Natural killer cell (primary cell): Measurements from ENCODE around the gene LMAN1L. TPM values are rescaled to one million over a fixed set of nuclear protein-coding genes. Genes with fewer than 3 reads are reported as not detected.

Source experiments
- ATAC-seq, 3 donors: fragments of 150-1000 bp in 2 of 3; fragments of 200-7000 bp in 1 of 3; cut with Tn5 transposase; 1 replicate in 1 of 3; 2 replicates in 2 of 3; pipeline ENCODE4 v1.10.0; 2021; ENCODE audit warnings: mild to moderate bottlenecking in 2 of 3, moderate library complexity in 2 of 3
- DNase-seq, 2 donors: peaks; one replicate each; pipeline versions ENCODE4 v3.0.0 to v3.0.0-alpha.2; 2013 to 2021; ENCODE audit warnings: mixed read lengths in 1 of 2
- H3K27ac ChIP-seq: one replicate; pipeline ENCODE4 v1.5.1; 2013; ENCODE audit warnings: mild to moderate bottlenecking, low read length
- H3K27me3 ChIP-seq: one replicate; pipeline ENCODE4 v1.6.1; 2013; ENCODE audit warnings: low read length; ENCODE audit not compliant: control insufficient read depth, insufficient read depth
- H3K36me3 ChIP-seq: one replicate; pipeline ENCODE4 v1.6.1; 2013; ENCODE audit warnings: low read length; ENCODE audit not compliant: control insufficient read depth, insufficient read depth
- H3K4me1 ChIP-seq: one replicate; pipeline ENCODE4 v1.6.1; 2013; ENCODE audit warnings: low read length; ENCODE audit not compliant: control insufficient read depth, insufficient read depth
- H3K4me3 ChIP-seq: one replicate; pipeline ENCODE4 v1.5.1; 2013; ENCODE audit warnings: low read length
- H3K9me3 ChIP-seq: one replicate; pipeline ENCODE4 v1.6.1; 2013; ENCODE audit warnings: low read length; ENCODE audit not compliant: control insufficient read depth, insufficient read depth
- H3K27ac Mint-ChIP-seq, 2 donors: one replicate each; pipeline ENCODE4 v1.8.0; 2022; ENCODE audit warnings: mild to moderate bottlenecking in 2 of 2, mixed read lengths in 2 of 2, moderate library complexity in 1 of 2
- H3K27me3 Mint-ChIP-seq, 2 donors: one replicate each; pipeline ENCODE4 v1.8.0; 2022; ENCODE audit warnings: low read depth in 2 of 2, mixed read lengths in 2 of 2
- H3K36me3 Mint-ChIP-seq: one replicate; pipeline ENCODE4 v1.8.0; 2022; ENCODE audit warnings: mixed read lengths
- H3K4me1 Mint-ChIP-seq, 2 donors: one replicate each; pipeline ENCODE4 v1.8.0; 2022; ENCODE audit warnings: mixed read lengths in 2 of 2
- H3K4me3 Mint-ChIP-seq: one replicate; pipeline ENCODE4 v1.8.0; 2022; ENCODE audit warnings: mild to moderate bottlenecking, moderate library complexity, mixed read lengths
- H3K9me3 Mint-ChIP-seq, 2 donors: one replicate each; pipeline ENCODE4 v1.8.0; 2022; ENCODE audit warnings: mixed read lengths in 2 of 2
- CTCF ChIP-seq: fragments of 200-600 bp; IDR thresholded peaks from one replicate; pipeline ENCODE4 v1.8.0; 2022; ENCODE audit warnings: antibody characterized with exemption
- WGBS: methylation state at CpG from one replicate; pipeline ENCODE4 v1.1.7; 2013; ENCODE audit warnings: missing lambda C conversion rate; ENCODE audit not compliant: insufficient coverage; 5-methylcytosine and 5-hydroxymethylcytosine counted together
- intact Hi-C: fragments of 100-400 bp; cut with micrococcal nuclease; formaldehyde crosslinking; loops from one replicate; pipeline ENCODE4 v1.14.2; 2022
- total RNA-seq, 4 donors: library from RNA; stranded (reverse); fragments of 120-200 nt in 1 of 4; gene quantifications; one replicate each; pipeline versions ENCODE4 v1.2.3 to v1.2.4, GENCODE V29; 2013 to 2022

LMAN1L gene
- total RNA-seq, 3 donors from 2014 or later (not counting 1 experiment from before 2014, with no cell fraction given): 0.72 to 1.1 (median 0.94) TPM

GRCh38 chr15:74783072-74783807 is 29.4 kb upstream of the LMAN1L start:
- Histone ChIP-seq H3K9me3 (no peaks in the 10 kb centered on the region), H3K36me3 (peaks cover 3% of the 10 kb centered on the region), H3K4me3 (peak overlapping the region; percentile 92), H3K4me1 (peaks cover 87% of the 10 kb centered on the region), H3K27ac (peak overlapping the region; percentile 94), H3K27me3 (no peaks in the 10 kb centered on the region)
- H3K9me3 Mint-ChIP-seq: no peaks in the 10 kb centered on the region
- intact Hi-C loops: loop anchor here (10.0 kb wide), 2 partner anchors 422 to 672 kb away; partner anchors contain the start of genes C15orf39 and SIN3A
- DNase-seq: peak in 1 of 2 donors; percentile 48
- no peak for TF ChIP-seq CTCF
- WGBS: 0% methylated on average over 13 of the region's 13 CpGs
- H3K4me3 Mint-ChIP-seq: peak overlapping the region; percentile 97
- peak overlapping the region; percentile 95 to 100 for H3K27ac Mint-ChIP-seq
- no peaks in the 10 kb centered on the region for H3K27me3 Mint-ChIP-seq
- peaks cover 81 to 90% of the 10 kb centered on the region in 2 donors for H3K4me1 Mint-ChIP-seq
- ATAC-seq: no peak
- no peaks in the 10 kb centered on the region for H3K36me3 Mint-ChIP-seq

- no peaks in the 10 kb centered on the region for H3K27me3 Mint-ChIP-seq
- Histone ChIP-seq H3K27me3 (no peaks in the 10 kb centered on the region), H3K9me3 (no peaks in the 10 kb centered on the region), H3K36me3 (peaks cover 3% of the 10 kb centered on the region), H3K27ac (peak overlapping the region; percentile 94), H3K4me3 (peak overlapping the region; percentile 92), H3K4me1 (peaks cover 87% of the 10 kb centered on the region)
- peak overlapping the region; percentile 97 for H3K4me3 Mint-ChIP-seq
- no peaks in the 10 kb centered on the region for H3K36me3 Mint-ChIP-seq
- intact Hi-C loops: loop anchor here (10.0 kb wide), 2 partner anchors 421 to 671 kb away; partner anchors contain the start of genes C15orf39 and SIN3A
- peak overlapping the region; percentile 95 to 100 for H3K27ac Mint-ChIP-seq
- H3K4me1 Mint-ChIP-seq: peaks cover 80 to 90% of the 10 kb centered on the region in 2 donors
- WGBS: 2% methylated on average over 3 of the region's 3 CpGs
- no peak for ATAC-seq
- DNase-seq: peak in 1 of 2 donors; percentile 43
- no peaks in the 10 kb centered on the region for H3K9me3 Mint-ChIP-seq
- no peak for TF ChIP-seq CTCF
Observed at GRCh38 chr15:74783808-74784175, 28.8 kb upstream of the LMAN1L start.

- no peaks in the 10 kb centered on the region for H3K9me3 ChIP-seq
- Mint-ChIP-seq H3K27ac (peak overlapping the region; percentile 95 to 100), H3K4me1 (peaks cover 80 to 90% of the 10 kb centered on the region in 2 donors), H3K27me3 (no peaks in the 10 kb centered on the region), H3K4me3 (peak overlapping the region; percentile 97), H3K36me3 (no peaks in the 10 kb centered on the region), H3K9me3 (no peaks in the 10 kb centered on the region)
- H3K4me1 ChIP-seq: peaks cover 90% of the 10 kb centered on the region
- H3K27ac ChIP-seq: peak overlapping the region; percentile 94
- no peaks in the 10 kb centered on the region for H3K27me3 ChIP-seq
- intact Hi-C loops: loop anchor here (1.0 to 10.0 kb wide), 5 partner anchors 7 to 670 kb away; partner anchors contain the start of genes C15orf39, COX5A, SIN3A and ULK3
- H3K36me3 ChIP-seq: peaks cover 3% of the 10 kb centered on the region
- WGBS: 6% methylated on average over 8 of the region's 8 CpGs
- DNase-seq (no peak), ATAC-seq (no peak)
- peak overlapping the region; percentile 92 for H3K4me3 ChIP-seq
- peak; percentile 2 for TF ChIP-seq CTCF
Observed at GRCh38 chr15:74784426-74785193, 28.0 kb upstream of the LMAN1L start.
